Mononuclear cell (primary cell): ENCODE data around the gene PRTFDC1. TPM values are rescaled to one million over a fixed set of nuclear protein-coding genes. Genes with fewer than 3 reads are reported as not detected.
"Not testable (repeated sequence)": the region's sequence is repeated elsewhere in the genome, so short reads cannot be mapped to it uniquely, and the experiment has no call there.

Source experiments
- H3K27me3 ChIP-seq: 2 replicates; pipeline ENCODE4 v1.6.0; 2011; ENCODE audit warnings: low read length, control low read depth; ENCODE audit not compliant: insufficient read depth
- H3K4me1 ChIP-seq: 2 replicates; pipeline ENCODE4 v1.5.1; 2011; ENCODE audit warnings: mild to moderate bottlenecking, low read length, control low read depth; ENCODE audit not compliant: insufficient read depth
- H3K4me3 ChIP-seq: 2 replicates; pipeline ENCODE4 v1.5.1; 2011; ENCODE audit warnings: mild to moderate bottlenecking, low read length, moderate library complexity
- H3K9me3 ChIP-seq: 2 replicates; pipeline ENCODE4 v1.5.1; 2011; ENCODE audit warnings: low read depth, mild to moderate bottlenecking, control low read depth, low read length
- total RNA-seq: library from RNA; depleted of rRNA; stranded (reverse); fragments of >200 nt; gene quantifications from one replicate; pipeline ENCODE4 v1.2.3, GENCODE V29; 2012

Gene PRTFDC1
- total RNA-seq, 1 donor = 3.0 TPM

DNA sequence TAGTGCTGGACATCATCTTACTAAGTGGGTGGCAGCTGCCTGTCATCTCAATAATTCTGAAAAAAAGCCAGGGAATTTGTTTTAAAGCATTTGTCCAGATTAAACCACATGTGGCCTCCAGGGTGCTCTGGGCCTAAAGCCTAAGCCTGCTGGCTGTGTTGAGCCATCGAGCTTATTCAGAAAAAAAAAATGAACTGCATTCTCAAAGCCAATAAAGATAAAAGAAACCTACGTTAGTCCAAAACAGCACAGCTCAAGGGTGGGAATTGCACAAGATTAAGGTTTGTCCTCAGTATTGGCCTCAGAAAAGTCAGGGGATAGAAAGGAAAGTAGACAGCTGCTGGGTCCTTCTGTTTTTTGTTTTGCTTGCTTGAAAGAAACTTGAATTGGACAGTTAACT is 22.6 kb upstream of the PRTFDC1 start:
- no peaks in the 10 kb centered on the region for H3K4me1 ChIP-seq
- H3K4me3 ChIP-seq = no peak overlapping the region
- H3K27me3 ChIP-seq = no peaks in the 10 kb centered on the region
- H3K9me3 ChIP-seq = no peaks in the 10 kb centered on the region

DNA sequence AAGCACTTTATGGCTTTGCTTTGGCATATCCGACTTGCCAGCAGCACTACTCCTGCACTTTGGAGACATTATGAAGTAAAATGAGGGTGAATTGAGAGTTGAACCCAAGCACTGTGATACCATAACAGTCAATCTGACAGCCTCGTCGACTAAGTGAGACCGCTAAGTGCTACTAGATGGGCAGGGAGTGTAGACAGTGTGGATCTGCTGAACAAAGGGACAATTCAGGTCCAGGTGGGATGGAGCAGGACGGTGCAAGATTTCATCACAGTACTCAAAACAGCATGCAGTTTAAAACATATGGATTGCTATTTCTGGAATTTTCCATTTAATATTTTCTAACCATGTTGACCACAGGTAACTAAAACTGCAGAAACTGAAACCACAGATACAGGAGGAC is 20.8 kb upstream of the PRTFDC1 start:
- no peaks in the 10 kb centered on the region for H3K9me3 ChIP-seq
- no peak overlapping the region for H3K4me3 ChIP-seq
- H3K27me3 ChIP-seq = no peaks in the 10 kb centered on the region
- no peaks in the 10 kb centered on the region for H3K4me1 ChIP-seq

- Histone ChIP-seq H3K4me1 (no peaks in the 10 kb centered on the region), H3K4me3 (no peak overlapping the region), H3K9me3 (no peaks in the 10 kb centered on the region), H3K27me3 (no peaks in the 10 kb centered on the region)
Measured at GRCh38 chr10:24971374-24971773, 19.0 kb upstream of the PRTFDC1 start.

DNA sequence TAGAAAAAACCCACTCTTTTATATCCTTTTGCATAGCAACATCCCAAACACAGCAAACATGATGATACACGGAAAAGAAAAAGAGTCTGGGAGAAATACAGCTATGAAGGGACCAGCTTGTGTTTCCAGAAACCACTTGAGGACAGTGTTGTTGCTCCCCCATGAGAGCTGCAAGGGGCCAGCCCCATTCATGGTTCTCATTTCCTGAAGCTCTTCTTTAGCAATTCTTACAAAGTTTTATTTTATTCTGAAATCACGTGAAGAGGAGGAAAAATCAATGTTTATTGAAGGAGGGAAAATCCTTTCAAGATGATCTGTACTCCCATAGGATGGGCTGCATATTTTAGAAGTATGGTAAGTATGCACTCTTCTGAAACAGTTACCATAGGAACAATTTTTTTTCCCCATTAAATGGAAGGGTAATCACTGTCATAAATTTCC is 17.5 kb upstream of the PRTFDC1 start:
- no peaks in the 10 kb centered on the region for H3K27me3 ChIP-seq

DNA sequence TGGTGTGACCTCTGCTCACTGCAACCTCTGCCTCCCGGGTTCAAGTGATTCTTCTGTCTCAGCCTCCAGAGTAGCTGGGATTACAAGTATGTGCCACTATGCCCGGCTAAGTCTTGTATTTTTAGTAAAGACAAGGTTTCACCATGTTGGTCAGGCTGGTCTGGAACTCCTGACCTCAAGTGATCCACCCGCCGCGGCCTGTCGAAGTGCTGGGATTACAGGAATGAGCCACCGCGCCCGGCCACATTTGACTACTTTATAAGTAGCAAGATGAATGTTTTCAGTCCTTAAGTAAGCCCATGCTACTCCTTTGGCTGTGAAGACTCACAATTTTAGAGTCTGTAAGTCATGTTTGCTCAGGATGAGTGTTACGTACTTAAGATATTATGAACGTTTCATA is 16.5 kb upstream of the PRTFDC1 start:
- not testable (repeated sequence) for H3K27me3 ChIP-seq, H3K9me3 ChIP-seq, H3K4me1 ChIP-seq, H3K4me3 ChIP-seq

More for the DNA sequence above, 17.5 kb upstream of the PRTFDC1 start:
- Histone ChIP-seq H3K4me1 (no peaks in the 10 kb centered on the region), H3K4me3 (no peak overlapping the region), H3K9me3 (no peaks in the 10 kb centered on the region)

DNA sequence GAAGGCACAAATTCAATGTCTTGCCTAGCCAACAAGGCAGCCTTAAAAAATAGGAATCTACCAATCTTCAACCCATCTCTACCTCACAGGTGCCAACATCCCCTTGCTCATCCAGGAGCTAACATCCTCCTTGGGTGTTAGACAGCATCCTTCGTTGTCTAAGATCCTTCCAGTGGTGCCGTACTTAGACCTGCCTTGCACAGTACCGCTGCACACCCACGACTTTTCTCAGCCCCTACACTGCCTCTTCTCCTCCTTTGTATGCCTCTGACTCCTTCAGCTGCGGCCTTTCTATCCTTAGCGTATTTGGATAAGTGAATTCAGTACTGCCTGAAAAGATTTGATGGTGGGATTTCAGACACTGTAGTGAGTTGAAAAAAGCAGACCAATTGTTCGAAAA is 15.9 kb upstream of the PRTFDC1 start:
- H3K27me3 ChIP-seq = no peaks in the 10 kb centered on the region
- no peaks in the 10 kb centered on the region for H3K4me1 ChIP-seq
- no peaks in the 10 kb centered on the region for H3K9me3 ChIP-seq
- no peak overlapping the region for H3K4me3 ChIP-seq

DNA sequence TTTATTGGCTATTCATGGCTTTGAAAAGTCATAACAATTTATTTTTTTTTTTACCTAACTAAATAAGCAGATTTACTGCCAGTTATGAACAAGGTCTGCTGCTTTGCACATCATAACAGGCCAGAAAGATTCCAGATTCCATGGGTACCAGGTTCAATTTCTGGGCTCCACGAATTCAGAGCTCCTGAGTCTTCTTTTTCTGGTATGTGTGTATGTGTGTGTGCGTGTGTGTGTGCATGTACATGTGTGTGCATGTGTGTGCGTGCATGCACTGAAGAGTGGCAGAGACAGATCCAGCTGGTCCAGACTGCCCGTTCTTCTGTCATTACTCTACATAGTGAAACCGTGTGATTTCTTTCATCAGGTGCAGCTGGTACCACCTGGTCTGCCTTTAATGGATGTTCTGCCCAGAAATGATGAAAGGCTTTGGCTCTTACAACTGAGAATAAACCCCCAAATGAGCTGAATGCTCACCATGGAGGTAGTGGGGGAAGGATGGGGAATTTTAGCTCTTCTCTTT is 14.6 kb upstream of the PRTFDC1 start:
- no peaks in the 10 kb centered on the region for H3K27me3 ChIP-seq
- H3K4me1 ChIP-seq = no peaks in the 10 kb centered on the region
- no peaks in the 10 kb centered on the region for H3K9me3 ChIP-seq
- no peak overlapping the region for H3K4me3 ChIP-seq

DNA sequence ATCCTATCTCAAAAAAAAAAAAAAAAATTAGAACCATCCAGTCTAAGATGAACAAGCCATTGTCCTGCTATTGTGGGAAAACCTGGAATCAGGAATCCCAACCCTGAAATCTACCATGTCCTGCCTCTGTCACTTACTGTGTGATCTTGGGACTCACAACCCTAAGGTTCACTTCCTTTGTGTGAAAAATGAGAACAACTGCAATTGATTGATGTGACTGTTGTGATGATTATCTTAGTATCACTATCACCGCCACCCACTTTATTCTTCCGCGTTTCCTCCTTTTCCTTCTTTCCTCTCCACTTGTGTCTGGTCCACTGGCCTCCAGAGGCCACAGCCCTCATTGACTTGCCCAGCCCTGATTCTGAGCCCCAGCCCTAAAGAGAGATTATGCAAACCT is 12.6 kb upstream of the PRTFDC1 start:
- Histone ChIP-seq H3K9me3 (no peaks in the 10 kb centered on the region), H3K4me1 (no peaks in the 10 kb centered on the region), H3K4me3 (no peak overlapping the region), H3K27me3 (no peaks in the 10 kb centered on the region)

DNA sequence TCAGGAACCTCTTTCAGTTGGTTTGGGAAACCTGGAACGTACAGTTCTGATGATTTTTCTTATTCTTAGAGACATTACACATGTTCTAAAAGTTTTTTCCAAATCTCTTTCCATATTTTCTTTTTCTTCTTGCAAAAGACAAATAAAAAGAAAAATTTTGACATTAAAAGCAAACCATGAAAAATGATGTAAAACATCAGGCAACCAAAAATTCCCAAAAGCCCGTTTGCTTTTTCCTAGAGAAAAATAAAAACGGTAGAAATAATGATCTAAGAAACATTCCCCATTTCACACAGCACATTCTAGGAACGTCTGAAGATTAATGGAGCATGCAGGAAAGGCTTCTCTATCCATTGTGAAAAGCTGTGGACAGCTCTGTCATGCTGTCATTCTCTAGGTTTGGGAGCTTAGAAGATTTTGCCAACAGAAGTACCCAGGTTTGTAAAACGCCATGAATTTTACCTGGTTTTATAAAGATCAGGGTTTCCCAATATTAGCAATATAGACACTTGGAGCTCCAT is 11.2 kb upstream of the PRTFDC1 start:
- Histone ChIP-seq H3K27me3 (no peaks in the 10 kb centered on the region), H3K9me3 (no peaks in the 10 kb centered on the region), H3K4me3 (no peak overlapping the region), H3K4me1 (no peaks in the 10 kb centered on the region)

- no peaks in the 10 kb centered on the region for H3K27me3 ChIP-seq
- H3K4me1 ChIP-seq = no peaks in the 10 kb centered on the region
- H3K9me3 ChIP-seq = no peaks in the 10 kb centered on the region
- no peak overlapping the region for H3K4me3 ChIP-seq
Measured at GRCh38 chr10:24962995-24963394, 10.6 kb upstream of the PRTFDC1 start.

DNA sequence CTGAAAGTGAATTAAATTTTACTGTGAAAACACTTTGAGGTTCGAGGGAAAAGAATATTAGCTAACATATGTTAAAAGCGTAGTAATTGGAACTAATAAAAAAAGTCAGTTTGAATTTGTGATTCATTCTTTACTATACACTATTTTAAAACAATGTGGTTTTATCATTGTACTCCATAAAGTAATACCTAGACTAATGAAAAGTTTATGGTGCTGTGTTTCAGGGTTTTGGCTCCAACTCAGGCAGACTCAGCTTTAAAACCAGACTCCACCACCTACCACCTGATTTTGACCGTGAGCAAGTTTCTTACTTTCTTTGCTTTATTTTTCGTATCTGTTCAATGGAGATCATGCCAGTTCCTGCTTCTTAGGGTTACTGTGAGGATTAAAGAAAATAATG is 9.2 kb upstream of the PRTFDC1 start:
- Histone ChIP-seq H3K4me3 (no peak overlapping the region), H3K9me3 (no peaks in the 10 kb centered on the region), H3K27me3 (no peaks in the 10 kb centered on the region), H3K4me1 (no peaks in the 10 kb centered on the region)

DNA sequence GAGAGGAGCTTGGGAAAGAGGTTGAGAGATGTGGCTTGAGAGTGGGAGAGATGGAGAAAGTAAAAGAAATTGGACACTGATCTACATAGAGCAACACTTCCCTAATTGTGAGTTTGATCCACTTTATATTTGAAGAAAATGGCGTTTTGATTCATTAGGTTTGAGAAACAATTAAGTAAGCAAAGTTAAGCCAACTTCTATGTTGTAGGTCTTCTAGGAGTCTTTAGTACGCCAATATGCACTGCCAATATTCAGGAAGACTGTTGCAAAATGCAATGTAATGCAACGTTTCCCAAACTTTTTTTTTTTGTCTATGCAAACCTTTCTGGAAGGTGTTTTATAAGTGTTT is 7.0 kb upstream of the PRTFDC1 start:
- H3K27me3 ChIP-seq = no peaks in the 10 kb centered on the region
- no peaks in the 10 kb centered on the region for H3K9me3 ChIP-seq
- no peaks in the 10 kb centered on the region for H3K4me1 ChIP-seq
- no peak overlapping the region for H3K4me3 ChIP-seq

DNA sequence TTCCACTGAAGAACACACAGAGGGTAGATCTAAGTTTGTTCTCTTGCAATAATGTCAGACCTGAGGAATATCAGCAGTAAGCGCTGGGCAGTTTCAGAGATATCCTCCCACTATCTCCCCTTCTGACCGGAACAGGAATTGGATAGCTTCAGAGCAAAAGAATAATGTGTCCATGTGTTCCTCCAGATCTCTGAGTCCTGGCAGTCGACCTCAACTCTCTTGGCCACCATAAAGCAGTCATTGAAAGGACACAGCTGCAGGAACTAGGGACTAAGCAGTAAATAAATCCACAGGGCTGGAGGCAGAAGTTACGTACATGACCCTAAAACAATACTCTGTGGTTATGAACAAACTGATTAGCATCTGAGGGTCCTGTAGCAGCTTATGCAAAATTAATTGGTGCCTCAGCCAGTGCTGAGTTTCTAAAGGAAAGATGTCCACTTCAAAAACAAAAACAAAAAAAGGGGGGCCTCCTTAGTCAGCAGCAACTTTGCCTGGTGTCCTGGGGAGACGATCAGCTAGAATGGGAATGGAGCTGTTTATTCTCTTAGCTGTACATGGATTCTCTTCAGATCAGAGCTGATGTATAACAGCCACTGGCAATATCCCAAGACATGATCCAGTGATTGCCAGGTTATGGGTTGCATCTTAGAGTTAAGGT is 6.4 kb upstream of the PRTFDC1 start:
- Histone ChIP-seq H3K27me3 (no peaks in the 10 kb centered on the region), H3K9me3 (no peaks in the 10 kb centered on the region), H3K4me1 (no peaks in the 10 kb centered on the region)

GRCh38 chr10:24958091-24958720 is 5.8 kb upstream of the PRTFDC1 start:
- Histone ChIP-seq H3K27me3 (no peaks in the 10 kb centered on the region), H3K4me3 (no peak overlapping the region), H3K9me3 (no peaks in the 10 kb centered on the region), H3K4me1 (peaks cover 3% of the 10 kb centered on the region)

More for the DNA sequence above, 6.4 kb upstream of the PRTFDC1 start:
- no peak overlapping the region for H3K4me3 ChIP-seq

DNA sequence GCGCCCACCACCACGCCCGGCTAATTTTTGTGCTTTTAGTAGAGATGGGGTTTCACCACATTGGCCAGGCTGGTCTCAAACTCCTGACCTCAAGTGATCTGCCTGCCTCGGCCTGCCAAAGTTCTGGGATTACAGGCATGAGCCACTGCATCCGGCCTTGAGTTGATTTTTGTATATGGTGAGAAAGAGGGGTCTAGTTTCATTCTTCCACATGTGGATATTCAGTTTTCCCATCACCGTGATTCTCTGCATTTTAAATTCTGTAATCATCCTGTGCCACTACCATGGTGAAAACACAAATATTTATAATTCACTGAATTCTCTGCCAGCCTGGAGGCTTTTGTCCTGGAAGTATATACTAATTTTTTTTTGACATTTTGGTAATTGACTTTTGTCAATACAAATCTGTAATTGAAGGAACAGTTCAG is 5.2 kb upstream of the PRTFDC1 start:
- H3K4me3 ChIP-seq, H3K27me3 ChIP-seq: not testable (repeated sequence)

GRCh38 chr10:24953675-24954074 is 1.3 kb upstream of the PRTFDC1 start:
- H3K4me1 ChIP-seq = peaks cover 14% of the 10 kb centered on the region
- no peaks in the 10 kb centered on the region for H3K9me3 ChIP-seq
- no peaks in the 10 kb centered on the region for H3K27me3 ChIP-seq
- H3K4me3 ChIP-seq = no peak overlapping the region

More for the DNA sequence above, 5.2 kb upstream of the PRTFDC1 start:
- not testable (repeated sequence) for H3K4me1 ChIP-seq, H3K9me3 ChIP-seq
